ENCODE measurements around the gene NKPD1.

The NKPD1 gene

DNA sequence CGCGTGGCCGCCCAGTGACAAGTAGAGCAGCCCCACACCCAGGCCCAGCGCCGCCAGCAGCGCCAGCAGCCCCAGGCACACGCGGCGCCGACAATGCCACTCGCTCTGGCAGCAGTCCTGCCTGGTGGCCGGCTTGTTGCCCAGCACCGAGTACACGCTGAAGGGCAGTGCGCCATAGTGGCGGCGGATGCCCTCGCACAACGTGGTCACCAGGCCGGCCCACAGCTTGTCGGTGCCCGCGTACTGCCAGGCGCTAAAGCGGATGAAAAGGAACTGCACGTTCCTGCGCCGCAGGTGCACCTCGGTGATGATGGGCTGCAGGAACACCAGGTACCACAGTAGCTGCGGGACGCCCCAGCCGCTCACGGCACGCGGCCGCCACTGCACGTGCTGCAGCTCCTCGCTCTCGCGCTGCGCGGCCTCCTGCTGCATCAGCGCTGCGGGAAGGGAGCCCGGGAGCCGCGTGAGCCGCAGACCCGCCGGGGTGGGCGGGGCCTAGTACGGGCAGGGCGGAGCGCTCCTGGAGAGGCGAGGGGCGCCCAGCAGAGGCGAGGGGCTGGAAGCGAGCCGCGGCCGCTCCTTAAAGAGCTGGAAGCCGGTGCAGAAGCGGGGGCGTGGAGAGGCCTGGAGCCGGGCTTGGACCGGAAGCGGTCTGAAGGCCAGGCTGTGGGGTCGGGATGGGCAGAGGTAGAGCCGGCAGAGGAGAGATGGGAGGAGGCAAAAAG lies 7.3 kb downstream of the NKPD1 start:
- peak; percentile 64 for DNase-seq (ENCODE audit: low read depth)

DNA sequence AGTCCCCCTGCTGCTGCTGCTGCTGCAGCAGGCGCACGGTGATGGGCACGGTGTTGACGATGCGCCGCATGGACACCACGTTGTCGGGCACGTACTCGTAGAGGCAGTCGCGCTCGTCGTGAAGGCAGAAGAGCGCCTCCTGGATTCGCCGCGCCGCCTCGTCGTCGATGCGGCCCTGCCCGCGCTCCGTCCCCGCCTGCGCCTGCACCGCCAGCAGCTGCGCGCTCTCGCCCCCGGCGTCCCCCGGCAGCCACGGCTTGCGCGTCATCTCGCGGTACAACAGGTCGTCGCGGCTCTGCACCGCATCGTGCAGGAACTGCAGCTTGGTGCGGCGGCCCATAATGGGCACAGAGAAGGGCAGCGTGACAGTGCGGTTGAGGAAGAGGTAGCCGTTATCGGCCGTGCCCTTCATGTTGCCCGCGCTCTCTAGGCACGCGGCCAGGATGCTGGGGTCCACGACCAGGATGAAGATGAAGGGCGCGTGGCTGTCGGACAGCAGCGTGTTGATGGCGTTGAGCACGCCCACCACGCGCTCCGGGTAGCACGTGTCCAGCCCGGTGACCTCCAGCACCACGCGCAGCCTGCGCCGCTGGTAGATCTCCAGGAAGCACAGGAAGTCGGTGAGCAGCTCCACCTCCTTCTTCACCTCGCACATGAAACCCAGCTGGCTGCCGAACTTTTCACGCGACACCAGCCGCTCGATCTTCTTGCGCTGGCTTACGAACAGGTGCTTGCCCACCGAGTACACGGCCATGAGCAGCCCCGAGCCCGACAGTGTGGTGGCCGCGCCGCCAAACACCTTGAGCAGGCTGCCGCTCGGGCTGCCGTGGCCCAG lies 8.1 kb downstream of the NKPD1 start:
- DNase-seq (ENCODE audit: low read depth), result peak; percentile 50

DNA sequence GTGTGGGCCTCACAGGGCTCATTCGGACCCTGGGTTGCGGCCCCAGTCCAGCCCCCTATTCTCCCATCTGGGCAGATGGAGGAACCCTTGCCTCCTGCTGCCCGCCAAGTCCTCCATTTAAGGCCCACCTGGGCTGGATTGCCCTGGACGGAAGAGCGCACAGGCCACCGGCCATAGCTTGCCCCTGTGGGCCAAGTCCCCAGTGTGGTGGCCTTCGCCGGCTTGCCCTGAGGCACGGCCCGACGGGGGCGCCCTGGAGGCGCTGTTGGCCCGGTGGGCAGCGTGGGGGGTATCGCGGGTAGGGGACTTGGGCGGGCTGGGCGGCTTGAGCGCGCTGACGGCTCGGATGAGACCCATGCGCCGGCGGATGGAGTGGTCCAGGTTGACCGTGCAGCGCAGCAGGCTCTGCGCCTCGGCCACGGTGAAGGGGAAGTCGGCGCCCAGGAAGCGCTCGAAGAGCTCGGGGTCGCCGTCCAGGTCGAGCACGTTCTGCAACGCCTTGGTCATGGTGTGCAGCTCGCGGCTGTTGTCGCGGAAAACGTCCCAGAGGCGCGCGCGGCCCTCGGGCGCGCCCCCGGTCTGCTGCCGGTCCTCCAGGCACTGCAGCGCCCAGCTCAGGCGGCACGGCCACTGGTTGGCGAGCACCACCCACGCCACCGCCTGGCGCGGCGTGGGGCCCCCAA lies 8.8 kb downstream of the NKPD1 start:
- no peak for DNase-seq (ENCODE audit: low read depth)

DNA sequence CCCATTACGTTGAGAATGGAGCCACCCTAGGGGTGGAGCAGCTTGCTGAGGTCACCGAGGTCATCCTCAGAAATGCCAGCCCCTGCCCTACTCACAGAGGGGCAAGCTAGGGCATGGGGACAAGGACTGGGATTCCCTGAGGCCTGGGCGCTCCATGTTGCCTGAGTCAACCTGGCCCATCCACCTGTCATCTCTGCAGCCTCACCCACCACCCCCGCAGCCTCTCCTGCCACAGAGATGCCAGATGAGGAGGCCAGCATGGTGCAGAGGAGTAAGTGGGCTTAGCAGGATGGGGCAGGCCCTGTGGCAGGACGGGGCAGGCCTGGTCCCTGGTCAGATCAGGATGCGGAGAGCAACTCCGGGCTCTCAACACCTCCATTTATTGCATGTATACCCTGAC lies 9.5 kb downstream of the NKPD1 start:
- DNase-seq (ENCODE audit: low read depth), result no peak

DNA sequence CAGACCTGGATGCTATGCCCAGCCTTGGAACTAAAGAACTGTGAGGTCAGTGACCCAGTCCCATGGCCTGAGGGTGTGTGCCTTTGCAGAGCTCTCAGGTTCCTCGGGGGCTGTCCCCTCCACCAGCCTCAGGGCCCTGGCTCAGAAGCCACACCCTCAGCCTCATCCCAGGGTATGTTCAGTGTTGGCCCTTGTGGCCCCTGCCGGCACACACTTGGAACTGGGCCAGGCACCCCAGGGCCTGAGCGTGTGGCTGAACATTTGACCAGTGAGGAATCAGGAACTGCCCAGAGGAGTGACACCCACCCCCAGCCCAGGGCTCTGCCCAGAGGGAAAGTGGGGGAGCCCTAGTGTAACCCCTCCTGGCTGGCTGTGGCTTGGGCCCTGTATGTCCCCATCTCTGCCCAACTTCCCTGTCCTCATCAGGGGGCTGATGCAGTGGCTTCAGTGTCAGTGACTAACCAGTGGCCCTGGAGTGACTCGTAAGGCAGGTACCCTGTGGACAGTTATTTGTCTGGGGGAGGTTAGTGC lies 10.0 kb downstream of the NKPD1 start:
- no peak for DNase-seq (ENCODE audit: low read depth)

DNA sequence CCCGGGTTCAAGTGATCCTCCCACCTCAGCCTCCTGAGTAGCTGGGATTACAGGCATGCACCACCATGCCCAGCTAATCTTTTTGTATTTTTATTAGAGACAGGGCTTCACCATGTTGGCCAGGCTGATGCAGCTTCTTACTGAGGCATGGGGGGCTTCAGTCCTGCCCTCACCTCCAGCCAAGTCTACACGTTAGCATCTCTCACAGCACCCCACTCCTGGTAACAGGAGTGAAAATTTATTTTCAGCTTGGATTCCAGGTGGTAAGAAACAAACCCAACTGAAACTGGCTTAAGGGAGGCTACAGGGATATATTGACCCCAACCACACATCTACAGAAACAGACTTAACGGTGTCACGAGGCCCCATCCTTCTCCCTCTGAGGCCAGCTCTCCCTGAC lies 10.6 kb downstream of the NKPD1 start:
- no peak for DNase-seq (ENCODE audit: low read depth)

DNA sequence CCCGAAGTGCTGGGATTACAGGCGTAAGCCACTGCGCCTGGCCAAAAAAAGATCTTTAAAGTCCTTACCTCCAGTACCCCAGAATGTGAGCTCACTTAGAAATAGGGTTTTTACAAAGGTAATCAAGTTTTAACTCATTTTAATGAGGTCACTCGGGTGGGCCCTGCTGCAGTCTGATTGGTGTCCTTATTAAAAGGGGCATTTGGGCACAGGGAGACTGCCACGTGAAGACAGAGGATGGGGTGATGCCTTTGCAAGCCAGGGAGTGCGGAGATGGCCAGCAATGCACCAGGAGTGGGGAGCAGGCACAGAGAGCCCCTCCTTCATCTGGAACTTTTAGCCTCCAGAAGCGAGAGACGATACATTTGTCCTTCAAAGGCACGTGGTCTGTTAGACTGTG lies 11.7 kb downstream of the NKPD1 start:
- DNase-seq (ENCODE audit: low read depth), result no peak

DNA sequence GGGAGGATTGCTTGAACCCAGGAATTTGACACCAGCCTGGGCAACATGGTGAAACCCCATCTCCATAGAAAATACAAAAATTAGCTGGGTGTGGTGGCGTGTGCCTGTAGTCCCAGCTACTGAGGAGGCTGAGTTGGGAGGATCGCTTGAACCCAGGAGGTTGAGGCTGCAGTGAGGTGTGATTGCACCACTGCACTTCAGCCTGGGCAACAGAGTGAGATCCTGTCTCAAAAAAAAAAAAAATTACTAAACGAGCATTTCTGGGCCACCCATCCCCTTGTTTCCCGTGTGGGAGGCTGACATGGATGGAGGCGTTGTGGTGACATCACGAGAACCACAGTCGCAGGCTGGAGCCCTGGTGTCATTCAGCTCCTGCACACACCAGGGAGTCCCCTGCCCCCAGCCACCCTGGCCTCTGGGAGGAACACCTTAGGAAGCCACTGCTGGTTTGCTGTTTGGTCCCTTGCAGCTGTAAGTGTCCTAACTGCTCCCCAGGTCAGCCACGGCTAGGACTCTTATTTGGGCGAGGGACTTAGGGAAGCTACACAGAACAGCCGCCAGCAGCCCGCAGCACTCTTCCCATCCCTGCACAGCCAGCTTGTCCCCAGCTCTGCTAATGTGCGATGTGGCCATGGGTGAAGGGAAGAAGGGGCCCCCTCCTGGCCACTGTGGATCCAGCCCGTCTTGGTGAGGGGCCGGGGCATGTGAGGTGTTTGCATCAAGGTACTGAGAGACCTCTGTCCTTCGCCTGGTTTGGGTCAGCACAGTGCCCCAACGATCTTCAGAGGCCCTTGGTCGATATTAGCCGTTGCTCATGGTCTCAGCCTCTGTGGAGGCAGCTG lies 12.7 kb downstream of the NKPD1 start:
- DNase-seq (ENCODE audit: low read depth), result no peak

DNA sequence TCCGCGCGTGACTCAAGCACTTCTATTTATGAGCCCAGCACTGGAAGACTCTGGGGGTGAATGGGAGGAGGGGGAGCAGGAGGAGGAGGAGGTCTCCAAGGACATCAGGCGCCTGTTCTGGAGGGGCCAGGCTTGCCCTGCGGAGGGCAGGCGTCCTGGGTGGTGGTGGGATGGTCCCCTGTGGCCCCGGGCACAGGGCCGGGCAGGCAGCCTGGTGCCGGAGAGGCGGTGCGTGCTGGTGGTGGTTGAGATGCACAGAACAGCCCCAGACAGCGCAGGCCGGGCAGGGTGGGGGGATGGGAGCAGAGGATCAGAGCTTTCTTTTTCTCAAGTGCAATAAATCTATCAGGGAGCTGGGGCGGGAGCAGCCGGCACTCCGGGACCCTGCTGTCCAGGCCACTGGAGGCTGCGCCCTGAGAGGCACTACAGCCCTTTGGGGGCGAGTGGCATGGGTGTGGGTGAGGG lies 14.0 kb downstream of the NKPD1 start:
- peak; percentile 7 for DNase-seq (ENCODE audit: low read depth)

DNA sequence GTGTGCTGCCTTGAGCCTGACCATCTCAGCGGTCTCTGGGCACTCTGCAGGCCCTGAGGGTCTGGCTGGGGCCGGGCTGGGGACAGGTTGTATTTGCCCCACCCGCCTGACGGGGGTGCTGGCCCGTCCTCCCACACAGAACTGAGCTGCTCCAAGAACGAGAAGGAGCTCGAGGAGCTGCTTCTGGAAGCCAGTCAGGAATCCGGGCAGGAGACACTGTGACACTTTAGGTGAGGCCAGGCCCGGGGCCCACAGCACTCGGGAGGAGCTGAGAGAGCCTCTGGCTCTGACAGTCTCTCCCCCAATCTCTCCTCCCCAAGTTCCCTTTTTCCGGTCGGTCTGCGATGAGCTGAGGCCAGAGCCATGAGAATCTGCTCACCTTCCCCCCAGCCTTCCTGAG lies 14.5 kb downstream of the NKPD1 start:
- DNase-seq (ENCODE audit: low read depth), result peak; percentile 5

DNA sequence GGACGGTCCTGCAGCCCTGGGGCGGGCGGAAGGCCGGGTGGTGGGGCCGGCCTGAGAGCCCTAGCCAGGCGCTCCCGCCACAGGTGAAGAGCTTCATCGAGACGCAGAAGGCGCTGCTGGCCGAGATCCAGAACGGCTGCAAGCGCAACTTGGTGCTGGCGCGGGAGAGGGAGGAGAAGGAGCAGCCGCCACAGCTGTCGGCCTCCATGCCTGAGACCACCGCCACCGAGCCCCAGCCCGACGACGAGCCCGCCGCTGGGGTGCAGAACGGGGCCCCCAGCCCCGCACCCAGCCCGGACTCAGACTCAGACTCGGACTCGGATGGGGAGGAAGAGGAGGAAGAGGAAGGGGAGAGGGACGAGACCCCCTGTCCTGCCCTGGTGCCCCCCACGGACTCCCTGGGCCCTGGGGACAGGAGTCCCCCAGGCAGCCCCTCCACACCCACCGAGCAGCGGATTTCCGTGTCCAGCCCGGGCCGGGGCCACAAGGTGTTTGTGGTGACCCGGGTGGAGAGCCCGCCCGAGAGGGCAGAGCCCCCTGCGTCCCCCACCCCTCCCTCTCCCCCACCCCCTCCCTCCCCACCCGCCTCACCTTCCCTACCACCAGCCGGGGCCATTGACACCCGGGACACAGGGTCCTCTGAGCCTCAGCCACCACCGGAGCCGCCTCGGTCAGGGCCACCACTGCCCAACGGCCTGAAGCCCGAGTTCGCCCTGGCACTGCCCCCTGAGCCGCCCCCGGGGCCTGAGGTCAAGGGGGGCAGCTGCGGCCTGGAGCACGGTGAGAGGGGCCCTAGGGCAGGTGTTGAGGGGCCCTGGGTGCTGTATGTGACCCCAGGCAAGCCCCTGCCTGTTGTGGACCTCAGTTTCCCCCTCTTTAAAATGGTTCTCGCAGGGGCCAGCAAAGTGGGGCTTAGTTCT lies 15.3 kb downstream of the NKPD1 start:
- no peak for DNase-seq (ENCODE audit: low read depth)

DNA sequence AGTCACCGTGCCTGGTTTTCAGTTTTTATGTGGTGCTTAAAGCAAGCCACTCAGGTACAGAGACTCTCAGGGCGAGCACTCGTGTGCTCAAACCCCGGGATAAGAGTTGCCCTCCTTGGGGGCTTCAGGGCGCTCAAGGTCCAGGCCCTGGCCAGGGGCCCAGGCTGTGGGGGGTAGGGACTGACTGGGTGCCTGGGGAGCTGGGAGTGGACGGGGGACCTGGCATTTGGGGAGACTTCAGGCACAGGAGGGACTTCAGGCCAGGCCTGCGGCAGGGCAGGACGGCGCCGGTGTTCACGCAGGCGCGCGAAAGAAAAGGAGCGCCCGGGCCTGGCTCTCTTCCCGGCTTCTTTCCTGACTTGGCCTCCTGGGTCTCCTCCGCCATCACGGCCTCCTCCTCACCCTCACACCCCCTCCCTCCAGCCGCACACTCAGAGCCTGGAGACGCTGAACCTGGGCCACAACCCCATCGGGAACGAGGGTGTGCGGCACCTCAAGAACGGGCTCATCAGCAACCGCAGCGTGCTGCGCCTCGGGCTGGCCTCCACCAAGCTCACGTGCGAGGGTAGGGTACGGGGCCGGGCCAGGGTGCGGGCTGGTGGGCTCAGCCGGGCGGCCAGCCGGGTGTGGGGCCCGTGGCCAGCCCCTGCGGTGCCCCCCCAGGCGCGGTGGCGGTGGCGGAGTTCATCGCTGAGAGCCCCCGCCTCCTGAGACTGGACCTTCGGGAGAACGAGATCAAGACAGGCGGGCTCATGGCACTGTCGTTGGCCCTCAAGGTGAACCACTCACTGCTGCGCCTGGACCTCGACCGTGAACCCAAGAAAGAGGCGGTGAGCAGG lies 16.1 kb downstream of the NKPD1 start:
- DNase-seq (ENCODE audit: low read depth), result no peak

DNA sequence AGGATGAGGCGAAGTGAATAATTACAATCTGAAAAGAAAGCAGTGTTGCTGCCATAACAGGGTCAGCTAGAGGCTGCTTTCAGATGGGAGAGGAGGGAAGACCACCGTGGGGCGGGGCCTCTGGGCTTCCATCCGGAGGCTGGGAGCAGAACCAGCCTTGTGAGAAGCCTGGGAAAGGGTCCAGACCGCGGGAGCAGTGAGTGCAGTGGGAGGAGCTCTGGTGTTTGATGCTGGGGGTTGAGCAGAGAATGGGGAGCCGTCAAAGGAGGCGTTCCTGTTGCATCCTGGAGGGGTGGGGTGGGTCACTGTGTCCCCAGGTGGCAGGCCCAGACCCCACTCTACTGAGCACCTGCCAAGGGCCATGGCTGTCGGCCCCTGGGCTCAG lies 18.1 kb downstream of the NKPD1 start:
- DNase-seq (ENCODE audit: low read depth), result no peak

DNA sequence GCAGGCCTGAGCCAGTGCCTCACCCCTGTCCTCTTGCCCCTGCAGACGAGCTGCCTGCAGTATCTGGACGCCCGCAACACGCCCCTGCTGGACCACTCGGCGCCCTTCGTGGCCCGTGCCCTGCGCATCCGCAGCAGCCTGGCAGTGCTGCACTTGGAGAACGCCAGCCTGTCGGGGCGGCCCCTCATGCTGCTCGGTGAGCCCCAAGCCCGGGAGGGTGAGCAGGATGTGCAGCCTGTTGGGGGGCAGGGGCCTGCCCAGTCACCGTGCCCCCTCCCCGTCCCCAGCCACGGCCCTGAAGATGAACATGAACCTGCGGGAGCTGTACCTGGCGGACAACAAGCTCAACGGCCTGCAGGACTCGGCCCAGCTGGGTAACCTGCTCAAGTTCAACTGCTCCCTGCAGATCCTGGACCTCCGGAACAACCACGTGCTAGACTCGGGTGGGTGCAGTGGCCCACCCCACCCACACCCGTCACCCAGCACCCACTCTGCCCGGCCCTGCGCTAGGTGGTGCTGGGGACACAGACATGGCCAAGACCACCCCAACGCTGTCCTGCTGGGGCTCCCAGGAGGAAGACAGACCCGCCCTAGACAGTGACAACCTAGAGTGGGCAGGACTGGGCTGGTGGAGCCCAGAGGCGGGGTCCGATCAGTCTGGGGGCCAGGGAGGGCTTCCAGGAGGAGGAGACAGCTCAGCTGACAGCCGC lies 18.6 kb downstream of the NKPD1 start:
- DNase-seq (ENCODE audit: low read depth), result no peak

DNA sequence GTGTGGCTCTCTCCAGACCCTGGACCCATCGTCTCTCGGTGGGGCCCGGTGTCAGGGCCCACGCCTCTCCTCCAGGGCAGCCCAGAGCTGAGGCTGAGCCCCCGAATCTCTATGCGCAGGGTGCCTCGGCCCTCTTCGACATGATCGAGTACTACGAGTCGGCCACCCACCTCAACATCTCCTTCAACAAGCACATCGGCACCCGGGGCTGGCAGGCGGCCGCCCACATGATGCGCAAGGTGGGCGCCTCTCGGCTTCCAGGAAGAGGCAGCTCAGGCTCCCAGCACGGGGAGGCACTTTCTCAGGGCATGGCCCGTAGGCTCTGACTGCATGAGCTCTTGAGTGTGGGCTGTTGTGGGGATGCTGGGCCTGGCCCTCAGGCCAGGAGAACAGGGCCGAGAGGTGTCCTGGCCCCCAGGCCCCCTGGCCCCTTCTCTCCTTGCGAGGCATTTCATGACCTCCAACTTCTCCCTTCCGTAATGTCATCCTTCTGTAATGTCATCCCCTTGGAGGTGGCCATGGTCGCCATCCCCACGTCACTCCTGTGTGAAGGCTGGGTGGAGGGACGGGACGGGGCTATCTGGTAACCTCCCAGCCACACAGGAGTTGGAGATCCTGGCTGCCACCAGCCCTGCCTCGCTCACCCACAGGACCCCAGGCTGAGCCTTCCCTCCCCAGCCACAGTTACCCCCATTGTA lies 19.4 kb downstream of the NKPD1 start:
- DNase-seq (ENCODE audit: low read depth), result no peak

DNA sequence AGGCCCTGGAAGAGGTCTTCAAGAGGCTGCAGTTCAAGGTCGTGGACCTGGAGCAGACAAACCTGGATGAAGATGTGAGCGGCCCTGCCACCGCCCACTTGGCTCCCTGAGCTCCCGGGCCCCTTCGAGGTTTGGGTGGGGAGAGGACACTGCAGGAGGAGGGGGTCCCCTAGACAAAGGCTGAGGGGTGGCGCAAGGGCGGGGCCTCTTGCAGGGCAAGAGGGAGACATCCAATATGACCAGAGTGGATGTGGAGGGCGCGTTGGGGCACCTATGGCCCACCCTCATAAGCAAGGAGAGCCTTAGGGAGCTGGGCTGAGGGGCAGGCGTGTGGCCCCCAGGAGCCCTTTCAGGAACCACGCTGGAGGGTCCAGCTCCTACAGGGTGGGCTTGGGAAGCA lies 20.2 kb downstream of the NKPD1 start:
- DNase-seq (ENCODE audit: low read depth), result no peak

DNA sequence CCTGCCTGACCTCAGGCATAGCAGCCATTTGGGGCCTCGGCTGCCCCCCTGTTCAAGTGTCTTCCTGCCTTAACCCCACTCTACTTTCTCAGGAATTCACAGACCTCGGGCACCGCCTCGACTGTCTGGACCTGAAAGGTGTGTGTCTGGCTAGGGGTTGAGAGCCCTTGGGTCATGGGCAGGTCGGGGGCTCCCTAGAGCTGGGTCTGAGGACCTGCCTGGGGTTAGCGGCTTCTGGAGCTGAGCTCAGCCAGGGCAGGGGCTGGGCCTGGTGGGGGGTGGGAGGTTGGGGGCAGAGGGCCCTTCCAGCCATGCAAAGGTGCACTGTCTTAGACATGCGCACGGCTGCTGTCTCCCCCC lies 20.7 kb downstream of the NKPD1 start:
- DNase-seq (ENCODE audit: low read depth), result no peak

All from amniotic epithelial cell (primary cell).